GM12878 (cell line): ENCODE measurements around the gene S1PR4. TPM values are rescaled to one million over a fixed set of nuclear protein-coding genes. Genes with fewer than 3 reads are reported as not detected.

ENCODE experiments used
- BCL3 ChIP-seq: IDR thresholded peaks from 2 replicates; pipeline ENCODE4 v1.6.1; 2011; ENCODE audit warnings: borderline replicate concordance, low read depth, mild to moderate bottlenecking, moderate library complexity, low read length; ENCODE audit not compliant: insufficient read depth, poor library complexity, severe bottlenecking
- BMI1 ChIP-seq: fragments of 450-650 bp; IDR thresholded peaks from 2 replicates; pipeline ENCODE4 v1.6.1; 2016; ENCODE audit warnings: mild to moderate bottlenecking, moderate library complexity, borderline replicate concordance
- BRCA1 ChIP-seq: IDR thresholded peaks from 2 replicates; pipeline ENCODE4 v1.6.1; 2011; ENCODE audit warnings: low read depth, low read length, improper control_type of control experiment
- CBFB ChIP-seq: IDR thresholded peaks from 2 replicates; pipeline ENCODE4 v1.6.1; 2016; ENCODE audit warnings: antibody characterized with exemption, low read depth
- CHD1 ChIP-seq: IDR thresholded peaks from 2 replicates; pipeline ENCODE4 v1.6.1; 2012; ENCODE audit warnings: low read depth, low read length, improper control_type of control experiment
- CHD2 ChIP-seq: IDR thresholded peaks from 2 replicates; pipeline ENCODE4 v1.6.1; 2011; ENCODE audit warnings: low read depth, low read length, improper control_type of control experiment, borderline replicate concordance
- CREB1 ChIP-seq: IDR thresholded peaks from 2 replicates; pipeline ENCODE4 v1.6.1; 2012; ENCODE audit warnings: low read depth, mild to moderate bottlenecking, inconsistent platforms
- EGR1 ChIP-seq, 2 experiments: IDR thresholded peaks; 1 replicate in 1 of 2; 2 replicates in 1 of 2; pipeline ENCODE4 v1.6.1; 2011 to 2012; ENCODE audit warnings: low read depth in 2 of 2, low read length in 2 of 2, borderline replicate concordance in 1 of 2, mild to moderate bottlenecking in 1 of 2, moderate library complexity in 1 of 2
- IKZF2 ChIP-seq, 2 experiments: fragments of 450-650 bp; IDR thresholded peaks; 2 replicates each; pipeline ENCODE4 v1.6.1; 2017; ENCODE audit warnings: mild to moderate bottlenecking in 2 of 2, moderate library complexity in 2 of 2
- LARP7 ChIP-seq: fragments of 450-650 bp; IDR thresholded peaks from 2 replicates; pipeline ENCODE4 v1.6.1; 2017; ENCODE audit warnings: mild to moderate bottlenecking
- MEF2A ChIP-seq: IDR thresholded peaks from 2 replicates; pipeline ENCODE4 v1.6.1; 2011; ENCODE audit warnings: low read depth, mild to moderate bottlenecking, low read length, moderate library complexity; ENCODE audit not compliant: insufficient read depth
- RELB ChIP-seq: fragments of 450-650 bp; IDR thresholded peaks from 2 replicates; pipeline ENCODE4 v1.6.1; 2017; ENCODE audit warnings: low read depth, mild to moderate bottlenecking, moderate library complexity
- REST ChIP-seq: IDR thresholded peaks from 2 replicates; pipeline ENCODE4 v1.6.1; 2012; ENCODE audit warnings: mild to moderate bottlenecking, low read depth, low read length
- RFX5 ChIP-seq: IDR thresholded peaks from 2 replicates; pipeline ENCODE4 v1.6.1; 2011; ENCODE audit warnings: low read depth, low read length, improper control_type of control experiment
- RUNX3 ChIP-seq: IDR thresholded peaks from 2 replicates; pipeline ENCODE4 v1.6.1; 2012; ENCODE audit warnings: low read length, inconsistent platforms
- SREBF1 ChIP-seq: IDR thresholded peaks from 2 replicates; pipeline ENCODE4 v1.6.1; 2012; ENCODE audit warnings: mild to moderate bottlenecking, low read length
- TCF3 ChIP-seq: IDR thresholded peaks from 2 replicates; pipeline ENCODE4 v1.6.1; 2012; ENCODE audit warnings: low read depth, mild to moderate bottlenecking, low read length, borderline replicate concordance; ENCODE audit not compliant: insufficient read depth
- TCF7 ChIP-seq: IDR thresholded peaks from 2 replicates; pipeline ENCODE4 v1.6.1; 2014; ENCODE audit warnings: antibody characterized with exemption, borderline replicate concordance
- ZBTB4 ChIP-seq: fragments of 450-650 bp; formaldehyde crosslinking; IDR thresholded peaks from 2 replicates; pipeline ENCODE4 v1.4.0; 2022; ENCODE audit warnings: mild to moderate bottlenecking, moderate library complexity
- ZNF207 ChIP-seq: fragments of 450-650 bp; IDR thresholded peaks from 2 replicates; pipeline ENCODE4 v1.6.1; 2014; ENCODE audit warnings: antibody characterized with exemption, mild to moderate bottlenecking, borderline replicate concordance
- polyA plus RNA-seq, 11 experiments: library from polyadenylated mRNA; depleted of rRNA in 4 of 11; unstranded in 6 of 11; stranded (reverse) in 5 of 11; fragments of >200 nt; fragmentation: Nextera tagmentation in 4 of 11; fragmentation: Illumina TruSeq in 1 of 11; extraction: Ambion mirVana in 4 of 11; extraction: Trizol in 1 of 11; gene quantifications; 1 replicate in 1 of 11; 2 replicates in 10 of 11; pipeline versions ENCODE4 v1.2.1 to v1.2.3, GENCODE V29; 2011 to 2016; ENCODE audit warnings: inconsistent platforms in 2 of 11, missing spikeins in 2 of 11, low read depth in 1 of 11
- total RNA-seq, 4 experiments: library from RNA; depleted of rRNA in 3 of 4; stranded (reverse); fragments of >200 nt in 3 of 4; fragmentation: Illumina TruSeq in 1 of 4; extraction: Trizol in 1 of 4; gene quantifications; 2 replicates each; pipeline versions ENCODE4 v1.2.1 to v1.2.3, GENCODE V29; 2013 to 2021

The S1PR4 gene
- total and polyA plus RNA-seq, 10 of the 15 experiments (the other 5 are each of a cell fraction or from before 2014, with no cell fraction given) = 0.19 to 57.7 (median 32.4) TPM; not detected in 1

GRCh38 chr19:3132971-3133792 lies 45.4 kb upstream of the S1PR4 start (continued):
- TF ChIP-seq REST (0 out of 2 replicates have a peak, but pooled peaks have one; percentile 21), TCF7 (no peak), CREB1 (peak; percentile 69), IKZF2 (IDR thresholded peaks at IDR 0.05) (peak; percentile 87 to 94), MEF2A (no peak), ZBTB4 (CRISPR knock-in tag) (no peak), BRCA1 (no peak), RELB (peak; percentile 57; the same call in 1 of the 2 replicates), CHD1 (no peak), RFX5 (no peak), LARP7 (0 out of 2 replicates have a peak, but pooled peaks have one; percentile 25), TCF3 (peak; percentile 96), BMI1 (no peak; the same call in 1 of the 2 replicates), ZNF207 (no peak), CHD2 (peak; percentile 57; the same call in 1 of the 2 replicates), SREBF1 (no peak), RUNX3 (peak; percentile 89), CBFB (peak; percentile 79; the same call in 1 of the 2 replicates), BCL3 (peak; percentile 72), EGR1 (IDR thresholded peaks at IDR 0.05; ENCODE audit: borderline replicate concordance in 1 of 2, low read depth in 2 of 2, low read length in 2 of 2) (peak in 1 of 2 experiments; percentile 93; a peak in 2 of 3 replicates)
